GM19238 (cell line): Measurements from ENCODE around the gene TOX4.
"Not testable (repeated sequence)": the region's sequence is repeated elsewhere in the genome, so short reads cannot be mapped to it uniquely, and the experiment has no call there.

ENCODE experiments used
- DNase-seq: peaks from one replicate; pipeline ENCODE4 v3.0.0; 2011; ENCODE audit warnings: low spot score; ENCODE audit not compliant: insufficient read length

The TOX4 gene

GRCh38 chr14:21476925-21477681 lies at the start of gene TOX4, which contains the start of gene RAB2B:
Gene TOX4, plus strand, starts transcription at chr14:21477195. Its CDS starts 84 bp downstream, at chr14:21477279.
Gene RAB2B, minus strand, starts transcription at chr14:21476959. Its CDS starts 87 bp downstream, at chr14:21476872.
- peak; percentile 82 for DNase-seq

- no peak for DNase-seq
Observed at GRCh38 chr14:21428930-21429329, 48.1 kb upstream of the TOX4 start.

GRCh38 chr14:21431126-21431525 lies 45.9 kb upstream of the TOX4 start:
- DNase-seq, result no peak

- DNase-seq, result no peak
Observed at GRCh38 chr14:21436567-21437062, 40.4 kb upstream of the TOX4 start.

GRCh38 chr14:21437063-21437901 lies 39.7 kb upstream of the TOX4 start:
- peak; percentile 87 for DNase-seq

- DNase-seq, result no peak
Observed at GRCh38 chr14:21440859-21441258, 36.1 kb upstream of the TOX4 start.

- not testable (repeated sequence) for DNase-seq
Observed at GRCh38 chr14:21442657-21443056, 34.3 kb upstream of the TOX4 start.

- no peak for DNase-seq
Observed at GRCh38 chr14:21449899-21450216, 27.1 kb upstream of the TOX4 start.

- no peak for DNase-seq
Observed at GRCh38 chr14:21454843-21455544, 22.0 kb upstream of the TOX4 start.

- DNase-seq, result no peak
Observed at GRCh38 chr14:21455592-21455911, 21.4 kb upstream of the TOX4 start.

GRCh38 chr14:21455912-21456667 lies 20.9 kb upstream of the TOX4 start, which contains the start of gene CHD8:
Gene CHD8, minus strand, starts transcription at chr14:21456123. Its CDS starts 24,480 bp downstream, at chr14:21431643.
- peak; percentile 96 for DNase-seq

- no peak for DNase-seq
Observed at GRCh38 chr14:21467616-21468015, 9.4 kb upstream of the TOX4 start.

- DNase-seq, result no peak
Observed at GRCh38 chr14:21475767-21476522, 1.1 kb upstream of the TOX4 start.

GRCh38 chr14:21476523-21476924 lies 471 bp upstream of the TOX4 start:
- peak; percentile 37 for DNase-seq

GRCh38 chr14:21486640-21487087 lies 9.7 kb downstream of the TOX4 start:
- DNase-seq, result no peak

GRCh38 chr14:21494902-21495762 lies 18.1 kb downstream of the TOX4 start:
- no peak for DNase-seq

- no peak for DNase-seq
Observed at GRCh38 chr14:21496453-21496852, 19.5 kb downstream of the TOX4 start.

GRCh38 chr14:21498540-21499526 lies 21.8 kb downstream of the TOX4 start:
- DNase-seq, result no peak
